ENCODE data around the gene MAPK8IP2. TPM values are rescaled to one million over a fixed set of nuclear protein-coding genes. Genes with fewer than 3 reads are reported as not detected.

The MAPK8IP2 gene
- total and polyA plus RNA-seq, 2 of the 13 experiments (the other 11 are each of a cell fraction or from before 2014, with no cell fraction given), result 1.3 to 2.6 TPM

- TF ChIP-seq ZNF777 (CRISPR knock-in tag; IDR thresholded peaks at IDR 0.05) (peak; percentile 73), ZNF207 (IDR thresholded peaks at IDR 0.05; ENCODE audit: borderline replicate concordance) (no peak), PHB2 (IDR thresholded peaks at IDR 0.05; ENCODE audit: partially characterized antibody) (no peak), SIN3B (IDR thresholded peaks at IDR 0.05; ENCODE audit: low read length) (no peak), ZNF30 (CRISPR knock-in tag; IDR thresholded peaks at IDR 0.05) (no peak), ZNF362 (CRISPR knock-in tag; IDR thresholded peaks at IDR 0.05; ENCODE audit: borderline replicate concordance) (no peak), SMARCC2 (IDR thresholded peaks at IDR 0.05) (no peak), ZNF318 (CRISPR knock-in tag; IDR thresholded peaks at IDR 0.05) (peak; percentile 32; the same call in 1 of the 2 replicates), MED13 (CRISPR knock-in tag; IDR thresholded peaks at IDR 0.05) (no peak), XBP1 (CRISPR knock-in tag; IDR thresholded peaks at IDR 0.05) (0 out of 2 replicates have a peak, but pooled peaks have one; percentile 3), ZNF143 (CRISPR knock-in tag; IDR thresholded peaks at IDR 0.05) (no peak), POLR2AphosphoS2 (IDR thresholded peaks at IDR 0.05; ENCODE audit: low read depth, low read length) (no peak), ZNF251 (CRISPR knock-in tag; IDR thresholded peaks at IDR 0.05) (no peak), GATAD2A (CRISPR knock-in tag; IDR thresholded peaks at IDR 0.05) (no peak), ZNF558 (CRISPR knock-in tag; IDR thresholded peaks at IDR 0.05; ENCODE audit: borderline replicate concordance) (0 out of 2 replicates have a peak, but pooled peaks have one; percentile 14), ETV6 (CRISPR knock-in tag; conservative IDR thresholded peaks at IDR 0.05) (no peak), MED8 (CRISPR knock-in tag; IDR thresholded peaks at IDR 0.05; ENCODE audit: insufficient replicate concordance) (peak; percentile 36), RCOR2 (CRISPR knock-in tag; IDR thresholded peaks at IDR 0.05) (no peak), LRRFIP1 (CRISPR knock-in tag; conservative IDR thresholded peaks at IDR 0.05) (no peak)
Measured at GRCh38 chr22:50627642-50628542, 27.3 kb downstream of the MAPK8IP2 start, which contains the start of gene ARSA (continued).
